Keratinocyte (primary cell): Measurements from ENCODE around the gene GRWD1. TPM values are rescaled to one million over a fixed set of nuclear protein-coding genes. Genes with fewer than 3 reads are reported as not detected.

Experiments used
- DNase-seq: peaks from one replicate; pipeline ENCODE4 v3.0.0-alpha.2; 2011; ENCODE audit warnings: low read depth, missing footprints, low spot score
- FAIRE-seq: peaks from 2 replicates; lab custom pipeline; 2011; peaks lifted over from hg19 to GRCh38; lab: Jason Lieb, UNC
- H2AFZ ChIP-seq: 2 replicates; pipeline ENCODE4 v1.6.0; 2012; ENCODE audit warnings: low read length, control low read depth, inconsistent platforms; ENCODE audit not compliant: control insufficient read depth
- H3K27ac ChIP-seq: 2 replicates; pipeline ENCODE4 v1.5.1; 2011; ENCODE audit warnings: low read length; ENCODE audit not compliant: control insufficient read depth, insufficient read depth
- H3K27me3 ChIP-seq: 3 replicates; pipeline ENCODE4 v1.6.0; 2011; ENCODE audit warnings: low read length; ENCODE audit not compliant: control insufficient read depth, insufficient read depth; ENCODE audit errors: extremely low read depth
- H3K36me3 ChIP-seq, 2 experiments: 2 replicates in 1 of 2; 3 replicates in 1 of 2; pipeline ENCODE4 v1.5.1; 2011; ENCODE audit warnings: low read length in 2 of 2, mild to moderate bottlenecking in 1 of 2; ENCODE audit not compliant: control insufficient read depth in 2 of 2, insufficient read depth in 2 of 2; ENCODE audit errors: extremely low read depth in 1 of 2
- H3K4me1 ChIP-seq: 3 replicates; pipeline ENCODE4 v1.5.1; 2011; ENCODE audit warnings: low read length; ENCODE audit not compliant: control insufficient read depth, insufficient read depth; ENCODE audit errors: extremely low read depth
- H3K4me2 ChIP-seq: 3 replicates; pipeline ENCODE4 v1.6.0; 2011; ENCODE audit warnings: low read depth, low read length; ENCODE audit not compliant: control insufficient read depth, insufficient read depth; ENCODE audit errors: extremely low read depth
- H3K4me3 ChIP-seq, 3 experiments: fragments of 200-600 bp in 1 of 3; sonication (generic) in 1 of 3; 2 replicates in 2 of 3; 3 replicates in 1 of 3; pipeline ENCODE4 v1.5.1; 2011 to 2016; ENCODE audit warnings: low read length in 3 of 3, mild to moderate bottlenecking in 3 of 3, control low read depth in 2 of 3, inconsistent platforms in 1 of 3, low read depth in 1 of 3, mixed read lengths in 1 of 3, mixed run types in 1 of 3, moderate library complexity in 1 of 3; ENCODE audit not compliant: control insufficient read depth in 2 of 3, insufficient read depth in 2 of 3; ENCODE audit errors: extremely low read depth in 1 of 3
- H3K79me2 ChIP-seq: 2 replicates; pipeline ENCODE4 v1.6.0; 2012; ENCODE audit warnings: low read length; ENCODE audit not compliant: control insufficient read depth, insufficient read depth
- H3K9ac ChIP-seq: 3 replicates; pipeline ENCODE4 v1.6.0; 2011; ENCODE audit warnings: low read length; ENCODE audit not compliant: control insufficient read depth, insufficient read depth; ENCODE audit errors: extremely low read depth
- H3K9me1 ChIP-seq: 3 replicates; pipeline ENCODE4 v1.6.0; 2011; ENCODE audit warnings: low read length; ENCODE audit not compliant: control insufficient read depth, insufficient read depth; ENCODE audit errors: extremely low read depth
- H3K9me3 ChIP-seq: 2 replicates; pipeline ENCODE4 v1.5.1; 2012; ENCODE audit warnings: low read depth, low read length; ENCODE audit not compliant: control insufficient read depth
- H4K20me1 ChIP-seq: 3 replicates; pipeline ENCODE4 v1.6.0; 2011; ENCODE audit warnings: low read length; ENCODE audit not compliant: control insufficient read depth, insufficient read depth; ENCODE audit errors: extremely low read depth
- EZH2 ChIP-seq: IDR thresholded peaks from one replicate; pipeline ENCODE4 v1.6.1; 2012; ENCODE audit warnings: inconsistent platforms, mild to moderate bottlenecking, low read length, moderate library complexity
- dilution Hi-C: fragments of 300-500 bp; cut with MboI; formaldehyde crosslinking; loops from one replicate; pipeline ENCODE4 v1.7.0; 2020; ENCODE audit warnings: low sequenced_read_pairs; ENCODE audit not compliant: extremely low pct_ligation_motif_present
- polyA plus RNA-seq, 5 experiments: library from polyadenylated mRNA; depleted of rRNA in 3 of 5; stranded (reverse) in 3 of 5; stranded (forward) in 1 of 5; unstranded in 1 of 5; fragments of >200 nt; gene quantifications; 1 replicate in 1 of 5; 2 replicates in 3 of 5; 3 replicates in 1 of 5; pipeline versions ENCODE4 v1.2.1 to v1.2.3, GENCODE V29; 2011 to 2012; ENCODE audit warnings: missing spikeins in 2 of 5, low read depth in 1 of 5, low replicate concordance in 1 of 5
- TF ChIP-seq, protein P1 (sequence below), 3 experiments: IDR thresholded peaks in 1 of 3; conservative IDR thresholded peaks in 1 of 3; optimal IDR thresholded peaks in 1 of 3; 2 replicates in 2 of 3; 3 replicates in 1 of 3; pipeline versions ENCODE3 to v1.5.1; 2011; ENCODE audit warnings: low read length in 3 of 3, mild to moderate bottlenecking in 3 of 3, moderate library complexity in 2 of 3, control low read depth in 1 of 3, inconsistent platforms in 1 of 3; ENCODE audit not compliant: insufficient read depth in 2 of 3; ENCODE audit errors: extremely low read depth in 1 of 3

GRWD1 gene
- polyA plus RNA-seq, 1 donor (not counting 4 experiments of a cell fraction or from before 2014, with no cell fraction given) = 26.1 TPM

DNA sequence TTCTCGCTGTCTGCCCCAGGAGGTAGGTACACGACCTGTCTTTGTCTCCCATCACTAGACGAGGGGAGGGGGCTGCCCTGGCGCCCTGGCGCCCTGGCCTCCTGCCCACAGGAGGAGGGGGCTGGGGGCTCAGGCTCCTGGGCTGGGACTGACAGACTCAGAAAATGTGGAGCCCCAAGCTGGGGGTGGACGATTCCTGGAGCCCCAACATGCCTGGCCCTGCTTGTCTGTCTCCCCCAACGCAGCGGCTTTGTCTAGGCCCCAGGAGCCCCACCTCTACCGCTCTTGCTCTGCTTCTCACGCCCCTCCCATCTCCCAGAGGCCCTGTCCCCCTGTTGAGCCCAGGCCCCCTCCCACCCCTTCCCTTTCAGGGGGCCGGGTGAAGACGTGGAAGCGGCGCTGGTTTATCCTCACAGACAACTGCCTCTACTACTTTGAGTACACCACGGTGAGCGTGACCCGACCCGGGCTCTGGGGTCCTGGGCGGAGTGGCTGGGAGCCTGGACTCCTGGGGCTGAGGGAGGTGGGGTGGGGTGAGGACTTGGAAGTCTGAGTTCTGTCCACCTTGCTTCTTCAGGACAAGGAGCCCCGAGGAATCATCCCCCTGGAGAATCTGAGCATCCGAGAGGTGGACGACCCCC, 32.0 kb downstream of the GRWD1 start:
- dilution Hi-C loops = no loop called here
- peaks cover 41 to 46% of the 10 kb centered on the region in 2 experiments for H3K36me3 ChIP-seq
- no peak overlapping the region for H3K9ac ChIP-seq
- H3K4me3 ChIP-seq = no peak overlapping the region
- FAIRE-seq (no peak), DNase-seq (no peak)
- no peak overlapping the region for H2AFZ ChIP-seq
- H3K79me2 ChIP-seq = no peaks in the 10 kb centered on the region
- TF ChIP-seq, protein P1, sequence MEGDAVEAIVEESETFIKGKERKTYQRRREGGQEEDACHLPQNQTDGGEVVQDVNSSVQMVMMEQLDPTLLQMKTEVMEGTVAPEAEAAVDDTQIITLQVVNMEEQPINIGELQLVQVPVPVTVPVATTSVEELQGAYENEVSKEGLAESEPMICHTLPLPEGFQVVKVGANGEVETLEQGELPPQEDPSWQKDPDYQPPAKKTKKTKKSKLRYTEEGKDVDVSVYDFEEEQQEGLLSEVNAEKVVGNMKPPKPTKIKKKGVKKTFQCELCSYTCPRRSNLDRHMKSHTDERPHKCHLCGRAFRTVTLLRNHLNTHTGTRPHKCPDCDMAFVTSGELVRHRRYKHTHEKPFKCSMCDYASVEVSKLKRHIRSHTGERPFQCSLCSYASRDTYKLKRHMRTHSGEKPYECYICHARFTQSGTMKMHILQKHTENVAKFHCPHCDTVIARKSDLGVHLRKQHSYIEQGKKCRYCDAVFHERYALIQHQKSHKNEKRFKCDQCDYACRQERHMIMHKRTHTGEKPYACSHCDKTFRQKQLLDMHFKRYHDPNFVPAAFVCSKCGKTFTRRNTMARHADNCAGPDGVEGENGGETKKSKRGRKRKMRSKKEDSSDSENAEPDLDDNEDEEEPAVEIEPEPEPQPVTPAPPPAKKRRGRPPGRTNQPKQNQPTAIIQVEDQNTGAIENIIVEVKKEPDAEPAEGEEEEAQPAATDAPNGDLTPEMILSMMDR (optimal IDR thresholded peaks at IDR 0.05 in 1 of 3, IDR thresholded peaks at IDR 0.05 in 1 of 3, conservative IDR thresholded peaks at IDR 0.05 in 1 of 3; ENCODE audit: extremely low read depth in 1 of 3, insufficient read depth in 2 of 3, low read length in 3 of 3) = no peak
- TF ChIP-seq EZH2 = no peak
- no peaks in the 10 kb centered on the region for H3K9me1 ChIP-seq
- no peak overlapping the region for H3K4me2 ChIP-seq
- H3K9me3 ChIP-seq = no peaks in the 10 kb centered on the region
- H3K4me1 ChIP-seq = peaks cover 26% of the 10 kb centered on the region
- H3K27ac ChIP-seq = no peak overlapping the region
- H3K27me3 ChIP-seq = no peaks in the 10 kb centered on the region
- H4K20me1 ChIP-seq = peaks cover 2% of the 10 kb centered on the region

DNA sequence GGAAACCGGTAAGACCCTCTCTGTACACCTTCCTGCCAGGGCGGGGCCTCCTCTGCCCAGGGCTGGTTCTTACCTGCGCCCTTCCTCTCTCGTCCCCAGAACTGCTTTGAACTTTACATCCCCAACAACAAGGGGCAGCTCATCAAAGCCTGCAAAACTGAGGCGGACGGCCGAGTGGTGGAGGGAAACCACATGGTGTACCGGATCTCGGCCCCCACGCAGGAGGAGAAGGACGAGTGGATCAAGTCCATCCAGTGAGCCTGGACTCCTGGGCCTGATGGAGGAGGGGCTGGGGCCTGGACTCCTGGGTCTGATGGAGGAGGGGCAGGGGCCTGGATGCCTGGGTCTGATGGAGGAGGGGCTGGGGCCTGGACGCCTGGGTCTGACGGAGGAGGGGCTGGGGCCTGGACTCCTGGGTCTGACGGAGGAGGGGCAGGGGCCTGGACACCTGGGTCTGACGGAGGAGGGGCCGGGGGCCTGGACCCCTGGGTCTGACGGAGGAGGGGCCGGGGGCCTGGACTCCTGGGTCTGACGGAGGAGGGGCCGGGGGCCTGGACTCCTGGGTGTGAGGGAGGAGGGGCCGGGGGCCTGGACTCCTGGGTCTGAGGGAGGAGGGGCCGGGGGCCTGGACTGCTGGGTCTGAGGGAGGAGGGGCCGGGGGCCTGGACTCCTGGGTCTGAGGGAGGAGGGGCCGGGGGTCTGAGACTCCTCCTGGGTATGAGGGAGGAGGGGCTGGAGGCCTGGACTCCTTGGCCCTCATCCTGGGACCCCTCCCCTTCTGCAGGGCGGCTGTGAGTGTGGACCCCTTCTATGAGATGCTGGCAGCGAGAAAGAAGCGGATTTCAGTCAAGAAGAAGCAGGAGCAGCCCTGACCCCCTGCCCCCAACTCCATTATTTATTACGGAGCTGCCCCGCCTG, 32.8 kb downstream of the GRWD1 start:
- no peaks in the 10 kb centered on the region for H4K20me1 ChIP-seq
- H3K36me3 ChIP-seq = peaks cover 33 to 38% of the 10 kb centered on the region in 2 experiments
- H3K27ac ChIP-seq = no peak overlapping the region
- no peaks in the 10 kb centered on the region for H3K9me1 ChIP-seq
- H3K4me3 ChIP-seq = no peak overlapping the region
- FAIRE-seq = no peak
- no peak overlapping the region for H2AFZ ChIP-seq
- dilution Hi-C loops = no loop called here
- no peaks in the 10 kb centered on the region for H3K9me3 ChIP-seq
- TF ChIP-seq, protein P1 (optimal IDR thresholded peaks at IDR 0.05 in 1 of 3, IDR thresholded peaks at IDR 0.05 in 1 of 3, conservative IDR thresholded peaks at IDR 0.05 in 1 of 3; ENCODE audit: extremely low read depth in 1 of 3, insufficient read depth in 2 of 3, low read length in 3 of 3) = no peak
- TF ChIP-seq EZH2 = no peak
- no peak overlapping the region for H3K9ac ChIP-seq
- DNase-seq = no peak
- peaks cover 21% of the 10 kb centered on the region for H3K4me1 ChIP-seq
- no peak overlapping the region for H3K4me2 ChIP-seq
- no peaks in the 10 kb centered on the region for H3K79me2 ChIP-seq
- no peaks in the 10 kb centered on the region for H3K27me3 ChIP-seq
